ENCODE data around the gene CD93.

GRCh38 chr20:23079926-23080325 lies 6.2 kb downstream of the CD93 start:
- TF ChIP-seq POLR2A (IDR thresholded peaks at IDR 0.05), result no peak
- TF ChIP-seq, protein P1, sequence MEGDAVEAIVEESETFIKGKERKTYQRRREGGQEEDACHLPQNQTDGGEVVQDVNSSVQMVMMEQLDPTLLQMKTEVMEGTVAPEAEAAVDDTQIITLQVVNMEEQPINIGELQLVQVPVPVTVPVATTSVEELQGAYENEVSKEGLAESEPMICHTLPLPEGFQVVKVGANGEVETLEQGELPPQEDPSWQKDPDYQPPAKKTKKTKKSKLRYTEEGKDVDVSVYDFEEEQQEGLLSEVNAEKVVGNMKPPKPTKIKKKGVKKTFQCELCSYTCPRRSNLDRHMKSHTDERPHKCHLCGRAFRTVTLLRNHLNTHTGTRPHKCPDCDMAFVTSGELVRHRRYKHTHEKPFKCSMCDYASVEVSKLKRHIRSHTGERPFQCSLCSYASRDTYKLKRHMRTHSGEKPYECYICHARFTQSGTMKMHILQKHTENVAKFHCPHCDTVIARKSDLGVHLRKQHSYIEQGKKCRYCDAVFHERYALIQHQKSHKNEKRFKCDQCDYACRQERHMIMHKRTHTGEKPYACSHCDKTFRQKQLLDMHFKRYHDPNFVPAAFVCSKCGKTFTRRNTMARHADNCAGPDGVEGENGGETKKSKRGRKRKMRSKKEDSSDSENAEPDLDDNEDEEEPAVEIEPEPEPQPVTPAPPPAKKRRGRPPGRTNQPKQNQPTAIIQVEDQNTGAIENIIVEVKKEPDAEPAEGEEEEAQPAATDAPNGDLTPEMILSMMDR (IDR thresholded peaks at IDR 0.05 in 4 of 5, conservative IDR thresholded peaks at IDR 0.05 in 1 of 5), result no peak
